ENCODE data around the gene PRR36.

The PRR36 gene

DNA sequence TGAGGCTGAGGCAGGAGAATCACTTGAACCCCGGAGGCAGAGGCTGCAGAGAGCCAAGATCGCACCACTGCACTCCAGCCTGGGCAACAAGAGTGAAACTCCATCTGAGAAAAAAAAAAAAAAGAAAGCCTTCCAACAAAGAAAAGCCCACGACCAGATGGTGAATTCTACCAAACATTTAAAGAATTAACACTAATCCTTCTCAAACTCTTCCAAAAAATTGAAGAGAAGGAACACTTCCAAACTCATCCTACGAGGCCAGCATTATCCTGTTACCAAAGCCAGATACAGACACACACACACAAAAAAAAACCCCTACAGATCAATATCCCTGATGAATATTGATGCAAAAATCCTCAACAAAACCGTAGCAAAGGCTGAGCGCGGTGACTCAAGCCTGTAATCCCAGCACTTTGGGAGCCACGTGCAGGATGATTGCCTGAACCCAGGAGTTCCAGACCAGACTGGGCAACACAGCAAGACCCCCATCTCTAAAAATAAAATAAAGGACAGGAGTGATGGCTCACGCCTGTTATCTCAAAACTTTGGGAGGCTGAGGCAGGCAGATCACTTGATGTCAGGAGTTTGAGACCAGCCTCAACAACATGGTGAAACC lies 50.4 kb downstream of the PRR36 start:
- H3K9me3 ChIP-seq: no peaks in the 10 kb centered on the region; the same call in 1 of the 2 replicates
- DNase-seq: no peak
- H3K4me1 ChIP-seq: no peaks in the 10 kb centered on the region
- TF ChIP-seq CTCF (IDR thresholded peaks at IDR 0.05; ENCODE audit: low read depth, low read length): no peak
- H3K27me3 ChIP-seq: peaks cover 21% of the 10 kb centered on the region
- no peaks in the 10 kb centered on the region for H3K36me3 ChIP-seq
- H3K4me3 ChIP-seq (ENCODE audit: low read depth, low read length): no peak overlapping the region

GRCh38 chr19:7822910-7823515 lies 51.2 kb downstream of the PRR36 start:
- H3K4me1 ChIP-seq: no peaks in the 10 kb centered on the region
- H3K4me3 ChIP-seq (ENCODE audit: low read depth, low read length): no peak overlapping the region
- TF ChIP-seq CTCF (IDR thresholded peaks at IDR 0.05; ENCODE audit: low read depth, low read length): no peak
- H3K36me3 ChIP-seq: no peaks in the 10 kb centered on the region
- H3K9me3 ChIP-seq: no peaks in the 10 kb centered on the region; the same call in 1 of the 2 replicates
- peaks cover 14% of the 10 kb centered on the region for H3K27me3 ChIP-seq
- no peak for DNase-seq

- no peak for TF ChIP-seq CTCF (IDR thresholded peaks at IDR 0.05; ENCODE audit: low read depth, low read length)
- no peak for DNase-seq
- H3K4me3 ChIP-seq (ENCODE audit: low read depth, low read length): no peak overlapping the region
- H3K36me3 ChIP-seq: no peaks in the 10 kb centered on the region
- 0 out of 2 replicates have a peak, but pooled peaks cover under 1% of the 10 kb centered on the region for H3K27me3 ChIP-seq
- no peaks in the 10 kb centered on the region; the same call in 1 of the 2 replicates for H3K9me3 ChIP-seq
- H3K4me1 ChIP-seq: no peaks in the 10 kb centered on the region
Measured at GRCh38 chr19:7820588-7820987, 53.6 kb downstream of the PRR36 start.

DNA sequence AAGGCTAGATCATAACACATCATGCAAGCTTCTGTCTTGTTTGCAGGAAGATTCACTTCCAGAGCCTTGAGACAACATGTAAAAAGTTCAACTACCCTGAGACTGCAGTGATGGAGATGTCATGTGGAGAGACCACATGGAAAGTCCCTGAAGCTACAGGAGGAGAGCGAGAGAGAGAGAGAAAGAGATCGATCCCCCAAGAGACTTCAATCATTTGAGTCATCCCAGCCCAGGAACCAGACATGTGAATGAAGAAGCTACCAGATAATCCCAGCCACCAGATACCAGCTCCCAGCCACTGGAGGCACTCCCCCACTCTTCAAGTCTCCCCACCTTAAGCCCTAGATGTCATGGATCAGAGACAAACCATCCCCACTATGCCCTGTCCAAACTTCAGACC lies 54.9 kb downstream of the PRR36 start:
- Histone ChIP-seq H3K4me1 (no peaks in the 10 kb centered on the region), H3K27me3 (no peaks in the 10 kb centered on the region), H3K4me3 (ENCODE audit: low read depth, low read length) (no peak overlapping the region), H3K36me3 (no peaks in the 10 kb centered on the region), H3K9me3 (no peaks in the 10 kb centered on the region; the same call in 1 of the 2 replicates)
- TF ChIP-seq CTCF (IDR thresholded peaks at IDR 0.05; ENCODE audit: low read depth, low read length): no peak
- no peak for DNase-seq

DNA sequence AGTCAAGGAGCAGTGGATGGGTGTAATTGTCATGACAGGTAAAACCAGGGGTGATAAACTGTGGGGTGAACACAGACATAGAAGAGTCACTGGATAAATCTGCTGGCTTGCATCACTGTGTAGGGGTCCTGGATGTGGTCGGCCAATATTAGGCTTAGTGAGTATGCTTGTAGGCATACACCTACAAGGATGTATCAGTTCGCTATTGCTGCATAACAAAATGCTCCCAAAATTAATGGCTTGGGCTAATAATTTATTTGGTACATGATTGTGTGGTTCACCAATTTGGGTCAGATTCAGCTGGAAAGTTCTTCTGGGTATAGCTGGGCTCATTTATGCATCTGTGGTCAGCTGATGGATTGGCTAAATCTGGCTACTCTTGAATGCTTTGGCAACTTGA lies 55.4 kb downstream of the PRR36 start:
- Histone ChIP-seq H3K36me3 (no peaks in the 10 kb centered on the region), H3K4me3 (ENCODE audit: low read depth, low read length) (no peak overlapping the region), H3K27me3 (no peaks in the 10 kb centered on the region), H3K9me3 (no peaks in the 10 kb centered on the region; the same call in 1 of the 2 replicates), H3K4me1 (no peaks in the 10 kb centered on the region)
- DNase-seq: no peak
- no peak for TF ChIP-seq CTCF (IDR thresholded peaks at IDR 0.05; ENCODE audit: low read depth, low read length)

All from BE2C (cell line).